Dermis blood vessel endothelial cell (primary cell): ENCODE measurements around the gene ABRACL. TPM values are rescaled to one million over a fixed set of nuclear protein-coding genes. Genes with fewer than 3 reads are reported as not detected.
"Not testable (repeated sequence)": the region's sequence is repeated elsewhere in the genome, so short reads cannot be mapped to it uniquely, and the experiment has no call there.

Experiments used
- DNase-seq: peaks from one replicate; pipeline ENCODE4 v3.0.0; 2010
- total RNA-seq: library from RNA; depleted of rRNA; stranded (reverse); fragments of >200 nt; gene quantifications from 2 replicates; pipeline ENCODE4 v1.2.3, GENCODE V29; 2014

Gene ABRACL
- total RNA-seq, 1 donor from 2014 or later, result 41.0 TPM

DNA sequence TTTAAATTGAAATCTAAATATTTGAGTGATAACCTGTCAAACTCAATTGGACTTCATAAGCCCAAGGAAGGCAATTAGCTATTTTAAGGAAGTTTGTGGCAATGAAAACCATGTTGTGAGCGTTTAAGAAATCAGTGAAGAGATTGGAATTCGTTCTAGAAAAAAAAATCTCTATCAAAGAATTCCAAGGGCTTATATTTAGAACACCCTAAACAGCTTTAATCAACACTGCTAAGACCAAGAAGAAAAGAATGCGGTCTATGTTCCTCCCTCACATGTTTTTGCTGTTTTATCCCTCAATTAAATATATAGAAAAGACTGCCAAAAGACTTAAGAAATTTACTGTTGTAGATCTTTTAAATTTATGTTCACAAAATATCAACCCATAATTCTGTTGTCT, 16.6 kb upstream of the ABRACL start:
- DNase-seq, result no peak

DNA sequence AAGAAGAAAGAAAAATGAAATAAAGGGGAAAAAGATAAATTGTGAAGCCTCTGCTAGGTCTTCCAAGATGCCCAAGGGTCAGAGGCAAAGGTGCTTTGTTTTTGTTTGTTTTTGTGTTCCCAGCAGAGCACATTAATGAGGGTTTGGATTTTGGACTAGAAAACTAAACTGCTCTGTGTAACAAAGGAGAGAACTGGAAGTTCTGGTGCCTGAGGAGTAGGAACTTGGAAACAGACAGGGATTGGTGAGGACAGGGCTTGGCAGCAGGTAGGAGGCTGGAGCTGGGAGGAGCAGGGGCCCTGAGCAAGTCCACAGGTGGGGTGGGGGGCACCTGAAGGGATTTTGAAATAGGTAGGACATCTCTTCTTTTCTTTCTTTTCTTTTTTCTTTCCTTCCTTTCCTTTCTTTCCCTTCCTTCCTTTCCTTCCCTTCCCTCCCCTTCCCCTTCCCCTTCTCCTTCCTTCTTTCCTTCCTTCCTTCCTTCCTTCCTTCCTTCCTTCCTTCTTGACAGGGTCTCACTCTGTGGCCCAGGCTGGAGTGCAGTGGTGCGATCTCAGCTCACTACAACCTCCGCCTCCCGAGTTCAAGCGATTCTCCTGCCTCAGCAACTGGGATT, 15.3 kb upstream of the ABRACL start:
- no peak for DNase-seq

DNA sequence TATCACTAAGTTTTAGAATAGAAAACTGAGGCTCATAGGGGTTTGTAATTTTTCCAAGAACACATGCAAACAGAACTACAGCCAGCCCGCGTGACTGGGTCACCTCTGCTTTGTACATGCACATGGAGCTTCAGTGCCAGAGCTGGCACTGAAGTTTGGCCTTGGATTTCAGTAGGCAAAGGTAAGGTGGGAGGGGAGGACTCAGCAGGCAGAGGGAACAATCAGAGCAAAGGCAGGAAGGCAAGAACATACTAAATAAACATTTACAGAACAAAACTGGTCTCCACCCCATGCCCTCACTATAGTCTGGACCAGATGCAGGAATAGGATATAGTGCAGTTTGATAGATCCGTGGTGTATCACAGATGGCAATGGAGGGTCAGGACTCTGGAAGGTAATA, 13.6 kb upstream of the ABRACL start:
- no peak for DNase-seq

DNA sequence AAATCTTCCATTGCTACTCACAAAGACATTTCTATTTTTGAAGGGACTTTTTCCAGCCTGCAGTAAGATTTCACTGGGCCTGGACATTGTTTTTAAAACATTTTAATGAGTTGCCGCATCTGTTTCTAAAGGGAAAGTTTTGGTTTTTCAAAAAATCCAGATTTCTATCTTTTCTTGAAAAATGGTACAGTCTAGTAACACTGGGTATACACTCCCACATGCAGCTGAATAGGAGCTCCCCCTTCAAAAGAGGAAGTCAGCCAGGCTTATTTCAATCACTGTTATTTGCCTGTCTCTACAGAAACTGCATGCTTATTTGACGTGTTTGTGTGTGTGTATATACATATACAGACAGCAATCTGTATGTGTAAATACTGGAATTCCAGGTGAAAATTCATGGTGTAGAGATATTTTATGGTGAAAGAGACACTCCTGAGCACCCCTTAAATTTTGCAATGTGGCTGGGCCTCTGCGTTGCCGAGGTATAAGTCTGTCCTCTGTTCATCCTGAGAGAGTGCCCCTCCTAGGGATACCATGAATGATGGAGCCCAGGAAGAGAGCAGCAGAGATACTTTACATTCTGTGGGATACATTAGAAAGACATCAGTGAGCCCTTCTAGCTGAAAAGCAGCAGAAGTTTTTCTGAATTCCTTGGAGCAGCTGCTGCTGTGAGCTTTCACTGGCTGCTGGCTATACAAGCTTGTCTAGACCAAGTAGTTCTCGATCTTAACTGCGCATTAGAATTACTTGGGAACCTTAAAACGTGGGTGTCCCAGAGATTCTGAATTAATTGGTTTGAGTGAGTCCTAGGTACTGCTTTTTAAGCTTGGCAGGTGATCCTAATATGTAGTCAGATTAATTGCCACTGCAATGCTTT, 12.0 kb upstream of the ABRACL start:
- no peak for DNase-seq

DNA sequence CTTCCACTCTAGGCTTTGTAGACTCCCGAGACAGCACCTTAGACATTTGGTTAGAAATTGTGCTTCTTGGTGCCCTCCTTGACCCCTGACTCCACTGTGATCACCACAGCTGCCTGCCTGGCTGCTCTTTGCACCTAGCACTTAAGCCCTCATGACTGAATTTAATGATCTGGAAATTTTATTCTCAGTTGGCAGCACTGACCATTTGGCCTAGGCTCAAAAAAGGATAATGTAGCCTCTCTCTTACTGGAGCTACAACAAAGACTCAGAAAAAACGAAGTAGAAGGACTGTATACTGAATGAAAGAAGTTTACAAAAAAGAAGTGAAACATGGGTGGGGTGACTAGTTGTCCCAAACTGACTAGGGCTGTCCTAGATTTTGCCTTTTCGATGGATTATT, 11.3 kb upstream of the ABRACL start:
- no peak for DNase-seq

DNA sequence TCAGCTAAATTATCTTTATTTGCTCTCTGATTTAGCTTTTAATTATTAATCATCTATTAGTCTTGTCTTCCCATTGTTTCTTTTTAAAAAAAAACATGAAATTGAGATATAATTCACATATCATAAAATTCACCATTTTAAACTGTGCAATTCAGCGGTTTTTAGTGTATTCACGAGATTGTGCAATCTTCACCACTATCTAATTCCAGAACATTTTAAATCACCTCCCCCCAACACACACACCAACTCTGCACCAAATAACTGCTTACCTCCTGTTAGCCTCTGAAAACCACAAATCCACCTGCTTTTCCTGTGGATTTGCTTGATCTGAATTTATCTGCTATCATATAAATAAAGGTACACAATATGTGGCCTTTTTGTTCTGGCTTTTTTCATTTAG, 8.8 kb upstream of the ABRACL start:
- DNase-seq, result no peak

DNA sequence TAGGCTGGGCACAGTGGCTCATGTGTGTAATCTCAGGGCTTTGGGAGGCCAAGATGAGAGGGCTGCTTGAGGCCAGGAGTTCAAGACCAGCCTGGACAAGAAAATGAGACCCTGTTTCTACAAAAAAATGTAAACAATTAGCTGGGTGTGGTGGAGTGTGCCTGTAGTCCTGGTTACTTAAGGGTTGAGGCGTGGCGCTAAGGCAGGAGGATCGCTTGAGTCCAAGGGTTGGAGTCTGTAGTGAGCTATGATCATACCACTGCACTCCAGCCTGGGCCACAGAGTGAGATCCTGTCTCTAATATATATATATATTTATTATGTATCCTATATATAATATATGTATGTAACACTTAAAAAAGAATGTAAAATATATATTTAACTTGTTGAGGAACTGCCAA, 7.9 kb upstream of the ABRACL start:
- DNase-seq, result no peak

DNA sequence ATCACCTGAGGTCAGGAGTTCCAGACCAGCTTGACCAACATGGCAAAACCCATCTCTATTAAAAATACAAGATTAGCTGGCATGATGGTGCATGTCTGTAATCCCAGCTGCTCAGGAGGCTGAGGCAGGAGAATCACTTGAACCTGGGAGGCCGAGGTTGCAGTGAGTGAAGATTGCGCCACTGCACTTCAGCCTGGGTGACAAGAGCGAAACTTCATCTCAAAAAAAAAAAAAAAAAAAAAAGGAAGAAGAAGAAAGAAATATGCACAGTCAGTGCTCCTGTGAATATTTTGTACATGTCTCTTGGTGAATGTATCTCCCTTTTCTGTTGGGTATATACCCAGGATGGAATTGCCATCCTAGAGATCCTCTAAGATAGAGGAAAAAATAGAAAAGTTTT, 3.1 kb upstream of the ABRACL start:
- DNase-seq, result not testable (repeated sequence)

DNA sequence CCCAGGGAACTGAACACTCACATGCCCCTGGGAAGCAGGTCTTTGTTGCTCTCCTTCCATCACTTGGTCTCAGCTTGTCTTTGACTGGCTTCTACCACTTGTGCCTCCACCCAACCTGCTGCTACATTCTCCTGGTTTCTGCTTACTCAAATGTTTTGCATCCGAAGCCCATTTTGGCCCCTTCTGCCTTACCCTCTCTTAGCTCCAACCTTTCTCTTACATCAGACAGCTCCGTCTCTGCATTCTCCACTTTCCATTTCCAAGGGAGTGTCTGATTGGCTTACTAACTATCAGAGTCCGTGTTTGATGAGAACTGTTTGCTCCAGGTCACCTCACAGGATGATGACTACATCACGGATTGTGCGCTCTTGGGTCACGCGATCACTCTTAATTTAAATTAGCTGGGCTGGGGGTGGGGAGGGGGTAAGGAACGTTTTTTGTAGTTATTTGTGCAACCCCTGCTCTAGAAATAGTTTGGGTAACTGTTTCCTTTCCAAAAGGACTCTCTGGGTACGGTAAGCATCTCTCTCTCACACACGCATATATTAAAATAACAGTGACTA, 844 bp upstream of the ABRACL start:
- DNase-seq, result peak; percentile 86

DNA sequence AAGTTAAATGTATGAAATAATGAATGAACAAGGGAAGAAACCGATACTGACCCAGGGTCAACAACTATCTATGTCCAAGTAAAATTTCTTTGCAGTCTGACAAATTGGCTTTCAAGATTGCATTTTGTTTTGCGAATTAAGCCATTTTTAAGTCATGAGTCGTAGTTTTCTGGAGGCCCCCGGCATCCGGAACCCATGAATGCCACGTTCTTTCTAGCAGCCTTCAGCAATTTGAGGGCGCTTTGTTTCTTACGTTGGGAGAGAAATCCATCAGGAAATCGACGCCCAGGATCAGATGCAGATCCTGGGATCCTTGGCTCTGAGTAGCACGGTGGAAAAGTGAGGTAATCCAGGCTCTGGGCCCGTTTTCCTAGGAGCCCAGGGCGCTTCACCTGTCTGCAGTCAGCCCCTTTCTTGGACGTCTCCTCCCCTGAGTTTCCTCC, 309 bp upstream of the ABRACL start:
- no peak for DNase-seq

DNA sequence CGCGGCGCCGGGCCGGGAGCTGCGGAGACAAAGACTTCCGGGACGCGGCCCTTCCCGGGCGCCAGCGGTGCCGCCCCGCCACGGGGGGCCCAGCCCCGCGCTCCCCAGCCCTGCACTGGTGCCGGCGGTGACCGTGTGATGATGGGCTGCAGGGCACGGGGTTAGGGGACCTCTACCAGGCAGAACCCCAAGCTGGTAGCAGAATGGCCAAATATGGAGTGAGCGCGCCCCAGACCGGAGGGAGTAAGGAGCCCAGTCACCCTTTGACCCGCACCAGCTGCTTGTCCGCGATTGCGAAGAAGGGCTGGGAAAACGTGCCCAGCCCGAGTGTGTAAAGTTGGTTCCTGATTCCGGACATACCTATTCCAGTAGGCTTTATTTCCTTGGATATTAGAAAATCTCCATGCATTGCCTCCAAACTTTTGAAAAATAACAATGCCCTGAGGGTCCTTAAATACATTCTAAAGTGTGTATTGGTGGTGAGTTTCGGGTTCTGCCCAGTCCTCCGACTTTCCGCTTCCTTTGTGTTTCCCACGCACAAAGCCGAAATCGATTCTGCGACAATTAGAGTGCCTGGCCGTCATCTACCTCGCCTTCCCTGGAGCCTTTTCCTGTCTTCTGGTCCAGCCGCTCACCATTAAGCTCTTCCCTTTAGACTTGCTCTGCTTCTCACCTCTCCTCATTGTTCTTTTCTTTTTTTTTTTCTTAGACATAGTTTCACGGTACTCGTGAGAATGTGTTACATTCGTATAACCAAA, 1.1 kb downstream of the ABRACL start:
- peak; percentile 70 for DNase-seq

DNA sequence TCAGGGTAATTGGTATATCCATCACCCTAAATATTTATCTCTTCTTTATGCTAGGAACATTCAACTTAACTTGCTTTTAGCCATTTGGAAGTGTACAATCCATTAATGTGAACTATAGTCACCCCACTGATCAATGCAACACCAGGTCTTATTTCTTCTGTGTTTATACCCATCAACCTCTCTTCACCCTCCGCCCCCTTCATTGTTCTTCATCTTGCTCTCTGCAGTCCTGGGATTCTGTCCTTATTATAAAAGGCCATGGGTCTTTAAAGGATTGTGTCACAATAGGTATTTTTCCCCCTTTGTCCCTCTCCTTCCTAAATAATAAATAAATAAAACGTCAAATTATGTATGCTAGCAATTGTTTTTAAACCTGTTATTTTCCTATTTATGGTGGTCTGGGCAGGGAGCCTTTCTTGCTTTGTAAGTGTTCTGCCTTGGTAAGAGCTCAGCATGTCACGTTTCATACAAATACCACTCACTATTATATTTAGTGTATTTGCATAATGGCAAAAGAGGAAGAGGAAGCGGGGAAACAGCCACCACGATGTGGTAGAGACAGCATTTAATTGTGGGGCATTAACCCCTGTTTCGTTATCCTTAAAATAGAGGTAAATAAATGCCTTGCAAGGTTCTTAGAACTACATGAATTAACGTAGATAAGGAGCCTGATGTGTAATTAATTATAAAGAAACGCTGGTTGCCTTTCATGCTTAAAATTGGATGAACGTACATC, 1.9 kb downstream of the ABRACL start:
- peak; percentile 17 for DNase-seq

DNA sequence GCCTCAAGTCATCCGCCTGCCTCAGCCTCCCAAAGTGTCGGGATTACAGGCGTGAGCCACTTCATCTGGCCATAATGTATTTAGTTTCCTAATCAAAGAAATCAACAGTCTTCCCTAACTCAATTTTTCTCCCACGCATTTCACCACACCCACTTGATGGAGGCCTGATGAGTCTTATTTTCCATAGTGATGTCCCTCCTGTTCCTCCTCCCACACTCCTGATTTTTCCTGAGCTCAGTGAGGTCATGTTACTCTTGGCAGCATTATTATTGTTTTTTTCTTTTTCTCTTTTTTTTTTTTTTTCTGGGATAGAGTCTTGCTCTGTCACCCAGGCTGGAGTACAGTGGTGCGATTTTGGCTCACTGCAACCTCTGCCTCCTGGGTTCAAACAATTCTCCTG, 8.9 kb downstream of the ABRACL start:
- peak; percentile 79 for DNase-seq

DNA sequence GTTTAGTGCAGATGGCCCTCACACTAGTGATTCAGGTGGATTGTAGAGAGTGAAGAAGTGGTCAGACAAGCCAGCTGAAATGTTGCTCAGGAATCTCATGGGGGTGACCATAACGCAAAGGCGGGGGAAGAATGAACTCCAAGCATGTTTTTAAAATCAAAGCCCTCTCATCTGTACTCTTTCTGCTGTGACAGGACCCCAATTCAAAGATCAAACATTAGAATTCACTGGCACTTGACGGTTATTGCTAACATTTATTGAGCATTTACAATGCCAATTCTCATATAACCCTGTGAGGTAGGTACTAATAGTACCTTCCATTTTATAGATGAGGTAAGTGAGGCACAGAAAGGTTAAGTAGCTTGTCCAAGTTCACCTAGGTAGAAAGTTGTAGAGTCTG, 15.7 kb downstream of the ABRACL start:
- DNase-seq, result no peak

DNA sequence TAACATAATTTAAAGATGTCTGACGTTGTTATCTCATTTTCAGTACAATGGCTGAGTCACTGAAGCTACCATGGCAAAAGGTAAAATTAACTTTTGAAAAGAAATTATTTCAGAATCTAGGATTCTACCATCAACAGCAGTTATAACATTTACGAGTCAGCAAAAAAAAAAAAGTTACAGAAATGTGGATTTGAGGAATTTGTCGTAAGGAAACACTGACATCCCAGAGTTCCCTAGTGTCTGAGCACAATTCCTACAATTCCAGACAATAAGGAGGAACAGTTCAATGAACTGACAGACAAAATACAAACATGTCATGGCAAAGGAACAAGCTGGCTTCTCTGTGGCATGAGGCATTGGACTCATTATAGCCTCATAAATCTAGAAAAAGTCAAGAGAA, 19.1 kb downstream of the ABRACL start:
- DNase-seq, result no peak

DNA sequence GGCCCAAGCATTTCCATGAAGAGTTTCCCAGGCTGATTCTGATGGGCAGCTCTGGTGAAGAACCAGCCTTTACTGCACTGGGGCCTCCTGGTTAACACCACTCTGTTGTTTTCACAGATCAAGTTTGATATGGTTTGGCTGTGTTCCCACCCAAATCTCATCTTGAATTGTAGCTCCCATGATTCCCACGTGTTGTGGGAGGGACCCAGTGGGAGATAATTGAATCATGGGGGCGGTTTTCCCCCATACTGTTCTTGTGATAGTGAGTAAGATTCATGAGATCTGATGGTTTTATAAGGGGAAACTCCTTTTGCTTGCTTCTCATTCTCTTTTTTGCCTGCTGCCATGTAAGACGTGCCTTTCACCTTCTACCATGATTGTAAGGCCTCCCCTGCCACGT, 20.4 kb downstream of the ABRACL start:
- not testable (repeated sequence) for DNase-seq

DNA sequence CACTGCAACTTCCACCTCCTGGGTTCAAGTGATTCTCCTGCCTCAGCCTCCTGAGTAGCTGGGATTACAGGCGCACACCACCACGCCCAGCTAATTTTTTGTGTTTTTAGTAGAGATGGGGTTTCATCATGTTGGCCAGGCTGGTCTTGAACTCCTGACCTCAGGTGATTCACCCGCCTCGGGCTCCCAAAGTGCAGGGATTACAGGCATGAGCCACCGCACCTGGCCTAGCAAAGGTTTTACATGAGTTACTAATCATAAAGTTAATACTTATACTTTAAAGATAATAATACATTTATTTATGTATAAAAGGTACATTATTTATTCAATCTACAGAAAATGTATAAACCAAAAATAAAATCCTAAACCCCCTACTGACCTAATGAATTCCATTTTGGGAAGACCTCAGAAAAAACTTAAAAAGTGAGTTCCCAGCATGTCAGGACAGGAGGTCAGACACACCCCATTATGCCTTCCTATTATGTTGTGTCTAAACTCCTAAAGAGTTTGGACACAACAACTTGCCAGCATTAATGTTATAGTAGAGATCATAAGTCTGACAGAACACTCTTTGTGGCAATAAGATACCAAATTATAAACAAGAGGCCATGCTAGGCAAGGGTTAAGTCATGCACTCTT, 21.7 kb downstream of the ABRACL start:
- DNase-seq, result not testable (repeated sequence)

DNA sequence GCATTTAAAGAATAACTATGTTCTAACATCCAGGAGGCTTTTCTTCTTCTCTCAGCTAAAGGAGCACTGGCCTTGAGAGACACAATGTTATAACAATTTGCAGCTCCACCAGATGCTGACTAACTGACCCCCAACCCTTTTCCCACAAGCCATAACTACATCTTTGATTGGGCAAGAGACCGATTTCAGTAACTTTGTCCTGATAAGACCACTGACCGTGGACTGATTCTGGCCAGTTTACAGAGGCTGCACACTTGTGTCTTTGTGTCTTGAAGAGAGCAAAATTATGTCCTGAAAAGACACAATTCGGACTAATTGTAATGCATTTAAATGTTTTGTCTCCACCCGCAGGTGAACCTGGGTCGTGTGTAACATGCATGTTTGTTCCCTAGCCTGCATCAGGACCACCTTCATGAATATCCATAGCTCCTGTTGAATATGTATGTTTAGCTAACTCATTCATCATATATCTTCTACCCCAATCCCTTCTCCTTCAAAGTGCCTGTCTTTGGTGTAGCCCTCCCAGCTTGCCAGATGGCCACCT, 22.3 kb downstream of the ABRACL start:
- no peak for DNase-seq

DNA sequence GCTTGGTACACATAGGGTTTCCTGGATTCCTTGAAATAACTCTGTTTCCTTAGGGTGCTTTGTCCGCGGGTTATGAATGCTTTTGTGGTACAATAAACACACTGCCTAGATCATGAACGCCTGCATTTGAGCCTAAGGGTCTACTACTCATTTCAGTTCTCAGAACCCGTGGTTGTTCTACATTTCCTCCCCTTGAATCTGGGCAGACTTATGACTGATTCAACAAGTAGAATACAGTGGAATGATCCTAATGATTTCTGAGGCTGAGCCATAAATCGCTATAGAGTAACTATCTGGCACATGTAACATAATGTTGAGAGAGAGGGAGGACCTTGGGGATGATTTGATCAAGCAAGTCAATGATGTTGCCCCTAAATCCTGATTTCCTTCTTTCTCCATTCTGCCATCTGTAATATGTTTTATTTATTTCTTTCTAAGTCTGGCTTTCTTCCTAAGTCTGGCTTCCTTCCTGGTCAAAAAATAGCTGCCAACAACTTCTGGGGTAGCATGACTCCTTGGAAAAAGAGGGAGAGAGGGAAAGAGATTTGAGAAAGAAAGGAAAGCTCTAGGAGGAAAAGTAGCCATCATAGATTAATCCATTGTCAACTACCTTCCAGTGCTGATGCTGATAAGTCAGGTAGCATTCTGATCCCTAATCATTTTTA, 23.0 kb downstream of the ABRACL start:
- DNase-seq, result no peak

DNA sequence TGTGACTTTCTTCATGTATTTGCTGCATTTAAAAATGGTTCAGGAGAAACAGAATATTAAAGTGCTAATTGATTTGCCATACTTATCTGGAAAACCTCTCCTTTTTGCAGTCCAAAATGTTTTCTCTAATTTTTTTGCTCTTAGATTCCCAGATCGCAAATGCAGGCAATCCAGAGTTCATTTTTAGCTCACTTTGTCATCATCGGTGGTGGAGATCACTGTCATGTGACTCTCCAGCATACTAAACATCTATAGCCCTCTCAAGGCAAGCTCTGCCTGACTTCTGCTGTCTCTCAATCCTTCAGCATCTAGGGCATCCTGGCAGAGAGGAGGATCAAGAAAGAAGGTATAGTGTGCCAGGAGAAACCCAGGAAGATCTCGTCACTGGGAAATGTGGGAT, 24.8 kb downstream of the ABRACL start:
- no peak for DNase-seq

DNA sequence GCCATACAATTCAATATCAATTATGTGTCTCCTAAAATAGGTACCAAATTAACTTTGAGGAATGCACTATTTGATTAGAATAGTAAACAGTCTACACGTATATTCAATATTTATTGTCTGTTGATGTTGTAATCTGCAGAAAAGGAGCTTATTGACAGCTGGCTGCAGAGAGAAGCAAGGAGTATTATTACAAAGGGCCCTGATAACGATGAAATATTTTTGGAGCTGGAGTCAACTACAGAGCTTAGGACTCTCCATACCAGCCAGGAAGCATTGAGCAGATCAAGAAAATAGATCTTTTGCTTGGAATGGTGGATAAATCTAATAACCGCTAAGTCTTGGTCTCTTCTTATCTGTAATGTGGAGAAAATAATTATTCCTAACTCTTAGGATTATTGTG, 25.5 kb downstream of the ABRACL start:
- no peak for DNase-seq
